Prostate gland (tissue), 2 donors: ENCODE data around the gene RNF175.

Source experiments
- CTCF ChIP-seq, 4 experiments: fragments of 200-600 bp in 2 of 4; fragments of 450-650 bp in 2 of 4; sonication (generic) in 2 of 4; IDR thresholded peaks; 1 replicate in 3 of 4; 2 replicates in 1 of 4; pipeline ENCODE4 v1.5.1; 2016 to 2019; ENCODE audit warnings: antibody characterized with exemption in 4 of 4, mild to moderate bottlenecking in 2 of 4, moderate library complexity in 2 of 4
- POLR2A ChIP-seq: fragments of 450-650 bp; IDR thresholded peaks from one replicate; pipeline ENCODE4 v1.6.1; 2016; ENCODE audit warnings: antibody characterized with exemption, mild to moderate bottlenecking

GRCh38 chr4:153668647-153669046 is 91.2 kb downstream of the RNF175 start:
- TF ChIP-seq POLR2A (no peak), CTCF (IDR thresholded peaks at IDR 0.05) (no peak)
